GM12801 (cell line): ENCODE data around the gene ITPR2.

Experiments used
- TF ChIP-seq, protein P1 (sequence below): IDR thresholded peaks from one replicate; pipeline ENCODE4 v1.5.1; 2011; ENCODE audit warnings: control low read depth; ENCODE audit not compliant: insufficient read length; ENCODE audit errors: extremely low read depth

ITPR2 gene

DNA sequence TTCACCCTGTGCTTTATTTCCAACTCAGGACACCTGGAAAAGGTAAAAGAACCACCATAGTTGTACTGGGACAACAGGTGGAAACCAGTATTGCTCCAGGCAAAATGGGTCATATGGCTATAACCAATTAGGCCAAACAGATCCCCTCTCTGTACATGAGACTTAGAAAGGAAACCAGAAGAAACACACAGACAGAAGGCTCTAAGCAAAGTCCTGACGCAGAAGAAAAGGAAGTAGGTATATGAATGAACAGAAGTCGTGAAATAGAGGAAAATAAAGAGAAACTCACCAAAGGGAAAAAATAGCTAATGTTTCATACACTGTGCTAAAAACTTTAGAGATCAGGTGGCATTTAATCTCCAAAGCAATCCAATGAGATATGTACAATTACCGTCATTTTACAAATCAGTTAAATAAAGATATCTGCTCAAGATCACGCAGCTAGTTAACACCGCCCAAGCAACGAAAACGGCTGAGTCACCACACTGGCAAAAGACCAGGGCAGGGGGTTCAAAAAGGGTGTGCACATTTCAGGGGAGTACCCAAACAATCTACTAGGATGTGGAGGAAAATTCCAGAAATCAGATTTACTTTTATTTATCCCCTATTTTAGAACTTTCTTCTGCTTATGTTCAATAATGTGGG is 82.3 kb downstream of the ITPR2 start:
- TF ChIP-seq, protein P1, sequence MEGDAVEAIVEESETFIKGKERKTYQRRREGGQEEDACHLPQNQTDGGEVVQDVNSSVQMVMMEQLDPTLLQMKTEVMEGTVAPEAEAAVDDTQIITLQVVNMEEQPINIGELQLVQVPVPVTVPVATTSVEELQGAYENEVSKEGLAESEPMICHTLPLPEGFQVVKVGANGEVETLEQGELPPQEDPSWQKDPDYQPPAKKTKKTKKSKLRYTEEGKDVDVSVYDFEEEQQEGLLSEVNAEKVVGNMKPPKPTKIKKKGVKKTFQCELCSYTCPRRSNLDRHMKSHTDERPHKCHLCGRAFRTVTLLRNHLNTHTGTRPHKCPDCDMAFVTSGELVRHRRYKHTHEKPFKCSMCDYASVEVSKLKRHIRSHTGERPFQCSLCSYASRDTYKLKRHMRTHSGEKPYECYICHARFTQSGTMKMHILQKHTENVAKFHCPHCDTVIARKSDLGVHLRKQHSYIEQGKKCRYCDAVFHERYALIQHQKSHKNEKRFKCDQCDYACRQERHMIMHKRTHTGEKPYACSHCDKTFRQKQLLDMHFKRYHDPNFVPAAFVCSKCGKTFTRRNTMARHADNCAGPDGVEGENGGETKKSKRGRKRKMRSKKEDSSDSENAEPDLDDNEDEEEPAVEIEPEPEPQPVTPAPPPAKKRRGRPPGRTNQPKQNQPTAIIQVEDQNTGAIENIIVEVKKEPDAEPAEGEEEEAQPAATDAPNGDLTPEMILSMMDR, result no peak

DNA sequence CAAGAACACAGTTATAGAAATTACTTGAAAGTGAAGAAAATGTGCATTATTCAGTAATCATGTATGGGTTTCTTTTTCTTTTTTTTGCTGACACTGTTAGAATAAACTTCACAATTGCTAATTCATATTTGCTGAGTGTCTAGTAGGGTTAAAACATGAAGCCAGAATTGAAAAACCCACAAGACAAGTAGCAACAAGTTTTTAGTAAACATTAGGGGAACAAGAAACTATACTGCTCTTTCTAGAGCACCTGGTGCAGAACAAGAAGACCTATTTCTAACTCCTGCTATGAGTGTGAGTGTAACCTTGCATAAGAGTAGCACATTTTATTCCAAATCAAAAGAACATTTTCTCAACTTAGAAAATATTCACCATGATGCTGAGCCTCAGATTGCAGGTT is 83.2 kb downstream of the ITPR2 start:
- TF ChIP-seq, protein P1, result no peak

DNA sequence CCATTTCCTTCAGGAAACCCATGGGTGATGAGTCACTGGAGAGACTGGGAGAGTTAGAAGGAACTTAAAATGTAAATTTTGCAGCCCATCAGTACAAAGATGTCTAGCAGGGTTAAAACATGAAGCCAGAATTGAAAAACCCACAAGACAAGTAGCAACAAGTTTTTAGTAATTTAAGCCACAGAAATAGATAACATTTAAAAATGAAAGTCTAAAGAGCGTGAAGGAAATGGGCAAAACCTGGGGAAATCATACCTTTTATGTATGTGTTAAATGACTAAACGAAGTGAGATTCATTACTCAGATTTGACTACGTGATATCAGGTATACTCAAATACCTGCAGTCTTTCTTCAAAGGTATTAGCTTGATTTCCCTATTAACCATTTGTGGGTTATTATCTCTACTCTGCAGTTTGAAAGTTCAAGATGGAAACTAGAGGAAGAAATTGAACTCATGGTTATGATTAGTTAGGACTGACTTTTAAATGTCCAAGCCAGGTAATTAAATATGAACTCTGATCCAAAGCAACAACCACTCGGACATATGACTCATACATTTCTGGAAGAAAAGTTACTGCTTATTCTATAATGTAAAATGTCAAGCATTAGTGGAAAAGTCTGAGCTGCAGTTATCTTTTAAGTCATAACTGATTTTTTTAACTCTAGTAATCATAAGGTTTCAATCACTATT is 84.1 kb downstream of the ITPR2 start:
- TF ChIP-seq, protein P1, result no peak

DNA sequence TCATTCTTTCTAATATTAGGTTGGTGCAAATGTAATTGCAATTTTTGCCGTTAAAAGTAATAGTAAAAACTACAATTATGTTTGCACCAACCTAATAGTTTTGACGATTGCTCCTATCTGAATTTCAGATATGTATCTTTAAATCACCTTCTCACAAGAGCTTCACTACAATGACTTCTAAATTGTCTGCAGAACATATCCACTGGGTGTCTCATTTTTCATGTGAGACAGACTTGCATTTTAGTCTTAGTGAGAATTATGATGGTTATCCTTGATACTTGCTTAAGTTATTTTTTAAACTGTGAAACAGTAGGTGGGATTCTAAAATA is 84.6 kb downstream of the ITPR2 start:
- TF ChIP-seq, protein P1, result no peak

DNA sequence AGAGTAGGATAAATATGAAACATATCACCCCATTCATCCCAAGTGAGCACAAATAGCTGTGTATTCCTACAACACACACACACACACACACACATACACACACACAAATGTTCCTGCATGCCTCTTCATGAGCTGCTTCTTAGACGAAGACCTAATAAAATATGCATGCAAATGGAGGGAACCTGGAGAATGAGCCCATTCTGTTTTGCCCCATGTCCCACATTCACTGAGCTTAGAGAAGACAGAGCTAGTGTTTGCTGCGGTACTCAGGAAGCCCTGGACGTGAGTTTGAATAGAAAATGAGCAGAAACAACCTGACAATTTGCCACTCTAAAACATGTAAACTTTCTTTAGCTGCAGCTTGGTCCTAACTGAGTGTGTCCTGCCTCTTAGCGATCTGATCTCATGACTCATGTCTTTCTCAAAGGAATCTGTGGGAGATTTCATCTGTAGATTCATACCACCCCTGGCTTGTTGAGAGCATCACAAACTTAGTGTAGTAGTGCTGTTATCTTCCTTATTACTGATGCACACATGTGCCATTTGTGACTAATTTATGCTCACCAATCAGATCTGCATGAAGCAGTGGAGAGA is 86.8 kb downstream of the ITPR2 start:
- TF ChIP-seq, protein P1, result no peak

DNA sequence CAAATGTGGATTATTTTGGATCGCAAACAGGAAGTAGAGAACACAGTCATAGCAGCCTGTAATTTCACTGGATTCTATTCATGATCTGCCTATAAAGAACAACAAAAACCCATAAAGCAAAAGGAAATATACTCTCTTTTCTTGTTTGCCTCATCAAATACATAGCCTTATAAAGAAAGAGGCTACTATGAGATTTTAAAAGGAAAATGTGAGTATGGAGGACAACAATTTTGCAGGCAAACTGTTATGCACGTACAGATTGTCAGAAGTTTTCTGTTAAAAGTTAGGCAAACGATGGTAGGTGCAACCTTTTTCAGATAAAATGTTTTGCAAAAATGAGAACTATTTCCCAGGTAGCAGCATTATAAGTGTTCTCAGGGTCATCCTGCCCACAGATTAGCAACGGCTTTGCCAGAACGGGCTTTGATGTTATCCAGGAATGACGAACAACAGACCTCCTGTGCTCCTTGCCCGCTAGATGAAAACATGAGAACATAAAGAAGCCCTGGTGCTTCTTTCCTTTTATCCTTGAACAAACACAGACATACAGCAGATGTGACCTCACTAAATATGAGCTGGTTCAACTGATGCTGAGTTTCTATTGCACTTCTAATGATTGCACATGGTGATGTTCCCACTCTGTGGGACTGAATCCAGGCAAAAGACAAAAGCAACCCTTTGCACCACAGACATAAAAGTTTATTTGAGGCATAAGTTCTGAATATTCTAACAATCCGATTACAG is 88.1 kb downstream of the ITPR2 start:
- TF ChIP-seq, protein P1, result no peak

DNA sequence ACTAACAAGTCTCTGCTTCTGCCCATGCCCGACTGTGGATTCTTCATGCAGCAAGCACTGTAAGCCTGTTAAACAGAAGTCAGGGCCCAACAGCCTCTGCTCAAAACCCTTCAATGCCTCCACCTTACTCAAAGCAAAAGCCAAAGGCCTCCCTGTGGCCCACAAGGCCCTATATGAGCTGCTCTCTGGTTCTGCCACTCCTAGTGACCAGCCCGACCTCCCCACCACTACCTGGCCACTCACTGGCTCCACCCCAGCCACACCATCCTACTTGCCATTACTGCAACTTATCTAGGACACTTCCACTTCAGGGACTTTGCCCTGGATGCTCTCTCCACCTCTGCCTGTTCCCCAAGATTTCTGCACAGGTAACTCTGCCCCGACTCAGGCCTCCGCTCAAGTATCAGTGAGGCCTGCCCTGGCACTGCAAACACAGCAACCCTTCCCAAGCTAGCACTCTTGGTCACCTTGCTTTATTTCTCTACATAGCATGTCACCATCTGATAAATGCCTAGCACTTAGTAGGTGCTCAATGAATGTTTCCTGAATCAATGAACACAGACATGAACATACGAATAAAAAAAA is 88.9 kb downstream of the ITPR2 start:
- TF ChIP-seq, protein P1, result no peak
